ENCODE measurements around the gene TCF4. TPM values are rescaled to one million over a fixed set of nuclear protein-coding genes. Genes with fewer than 3 reads are reported as not detected.

Gene TCF4
- total and polyA plus RNA-seq, 2 experiments from 2014 or later: 77.7 to 89.2 TPM

- Mint-ChIP-seq H3K36me3 (ENCODE audit: low read depth) (no peaks in the 10 kb centered on the region), H3K4me1 (peaks cover 24% of the 10 kb centered on the region), H3K27ac (no peak overlapping the region), H3K27me3 (ENCODE audit: insufficient read depth, low read depth, poor library complexity) (peaks cover 13% of the 10 kb centered on the region), H3K9me3 (peaks cover 11% of the 10 kb centered on the region; the same call in 2 of the 3 replicates), H3K4me3 (no peak overlapping the region)
- peaks cover 5% of the 10 kb centered on the region; the same call in 1 of the 2 replicates for H3K9me2 ChIP-seq (ENCODE audit: insufficient read depth)
- no peak overlapping the region for H3K27ac ChIP-seq (ENCODE audit: low read depth)
- TF ChIP-seq CTCF (conservative IDR thresholded peaks at IDR 0.05; ENCODE audit: low read depth in 2 of 2) (no peak), CREB1 (CRISPR knock-in tag; IDR thresholded peaks at IDR 0.05; ENCODE audit: low read depth) (no peak), POLR2AphosphoS5 (IDR thresholded peaks at IDR 0.05; ENCODE audit: low read depth) (no peak), EZH2 (IDR thresholded peaks at IDR 0.05; ENCODE audit: low read depth, unreplicated experiment) (no peak), ZNF462 (CRISPR knock-in tag; IDR thresholded peaks at IDR 0.05) (no peak), ETS1 (IDR thresholded peaks at IDR 0.05) (no peak), ZNF331 (CRISPR knock-in tag; IDR thresholded peaks at IDR 0.05; ENCODE audit: low read depth) (no peak), EZH2phosphoT487 (IDR thresholded peaks at IDR 0.05; ENCODE audit: unreplicated experiment) (no peak), REST (IDR thresholded peaks at IDR 0.05; ENCODE audit: unreplicated experiment) (no peak), NANOG (IDR thresholded peaks at IDR 0.05; ENCODE audit: borderline replicate concordance) (no peak), JUNB (IDR thresholded peaks at IDR 0.05; ENCODE audit: unreplicated experiment) (no peak), ZNF114 (CRISPR knock-in tag; IDR thresholded peaks at IDR 0.05) (no peak)
- peaks cover 17% of the 10 kb centered on the region for H3K4me1 ChIP-seq (ENCODE audit: insufficient read depth)
- peak overlapping the region; percentile 66; the same call in 1 of the 2 replicates for H2AFZ ChIP-seq
- no peak overlapping the region for H3K4me3 ChIP-seq
- H3K79me2 ChIP-seq (replicated peaks; ENCODE audit: insufficient read depth): no peaks in the 10 kb centered on the region
- no peaks in the 10 kb centered on the region for H3K27me3 ChIP-seq (ENCODE audit: insufficient read depth)
- DNase-seq (ENCODE audit: low spot score) (peak; percentile 33), ATAC-seq (peak; percentile 79)
- H3K4me2 ChIP-seq: peak overlapping the region; percentile 6; the same call in 1 of the 2 replicates
- H3F3A ChIP-seq (replicated peaks; ENCODE audit: low read depth): no peaks in the 10 kb centered on the region
- H3K36me3 ChIP-seq (ENCODE audit: insufficient read depth): no peaks in the 10 kb centered on the region
- H4K20me1 ChIP-seq (replicated peaks; ENCODE audit: insufficient read depth): no peaks in the 10 kb centered on the region
These were observed 373.0 kb downstream of the TCF4 start for GRCh38 chr18:55214969-55215368.

All from GM23338 (cell line).